Stimulated activated CD4-positive, alpha-beta T cell treated with anti-CD3 and anti-CD28 coated beads, Interleukin-4, amount 100 ng/mL, for 24 hours (primary cell): ENCODE data around the gene DBN1.
"Not testable (repeated sequence)": the region's sequence is repeated elsewhere in the genome, so short reads cannot be mapped to it uniquely, and the experiment has no call there.

Experiments used
- DNase-seq: peaks from one replicate; pipeline ENCODE4 v3.0.0-alpha.2; 2020

Gene DBN1

DNA sequence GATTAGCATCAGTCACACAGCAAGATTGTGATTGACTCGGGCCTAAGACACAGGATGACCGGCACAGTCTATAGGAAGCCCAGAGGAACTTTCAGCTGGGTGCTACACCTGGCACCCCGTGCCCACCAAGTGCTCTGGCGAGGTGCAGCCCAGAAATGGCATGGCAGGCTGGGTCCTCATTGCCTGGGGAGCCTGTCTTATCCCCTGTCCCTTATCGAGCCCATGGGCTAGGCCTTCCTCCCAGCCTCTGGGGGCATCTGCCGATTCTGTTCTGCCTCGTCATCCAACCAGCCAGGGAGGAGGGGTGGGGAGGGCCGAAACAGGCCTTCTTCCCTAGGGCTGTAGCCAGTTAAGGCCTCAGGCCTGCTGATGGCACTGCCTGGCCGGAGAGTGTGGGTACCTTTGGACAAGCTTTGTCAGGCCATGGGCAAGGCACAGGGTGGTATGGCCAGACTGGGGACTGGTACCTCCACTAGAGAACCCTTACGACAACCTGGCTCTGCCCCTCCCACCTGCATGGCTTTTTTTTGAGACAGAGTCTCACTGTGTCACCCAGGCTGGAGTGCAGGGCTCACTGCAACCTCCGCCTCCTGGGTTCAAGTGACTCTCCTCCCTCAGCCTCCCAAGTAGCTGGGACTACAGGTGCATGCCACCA is 45.4 kb downstream of the DBN1 start:
- DNase-seq = peak; percentile 51

DNA sequence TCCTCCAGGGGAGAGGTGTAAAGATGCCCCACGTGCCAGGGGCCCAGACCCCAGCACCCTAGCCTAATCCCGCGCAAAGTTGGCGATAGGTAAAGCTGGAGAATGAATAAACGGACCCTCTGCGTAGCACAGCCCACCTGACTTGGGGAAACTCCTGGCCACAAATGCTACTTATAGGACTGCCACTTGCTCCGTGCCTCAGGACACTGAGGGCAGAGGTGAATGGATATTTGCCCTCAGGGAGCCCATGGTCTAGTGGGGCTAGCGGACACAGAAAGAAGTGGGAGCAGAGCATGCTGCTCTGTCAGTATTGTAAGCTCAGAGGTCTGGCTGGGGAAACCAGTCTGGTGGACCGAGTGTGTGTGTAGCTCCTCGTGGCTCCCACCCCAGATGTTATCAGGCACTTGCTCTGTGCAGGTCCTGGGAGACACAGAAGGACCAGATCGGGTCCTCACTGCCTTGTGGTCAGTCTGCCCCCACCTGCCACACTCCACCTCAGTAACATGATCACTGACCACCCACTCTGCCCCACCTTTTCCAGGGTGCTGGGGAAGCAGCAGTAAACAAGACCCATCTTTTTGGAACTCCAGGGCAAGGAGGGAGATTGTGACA is 46.1 kb downstream of the DBN1 start:
- DNase-seq = no peak

DNA sequence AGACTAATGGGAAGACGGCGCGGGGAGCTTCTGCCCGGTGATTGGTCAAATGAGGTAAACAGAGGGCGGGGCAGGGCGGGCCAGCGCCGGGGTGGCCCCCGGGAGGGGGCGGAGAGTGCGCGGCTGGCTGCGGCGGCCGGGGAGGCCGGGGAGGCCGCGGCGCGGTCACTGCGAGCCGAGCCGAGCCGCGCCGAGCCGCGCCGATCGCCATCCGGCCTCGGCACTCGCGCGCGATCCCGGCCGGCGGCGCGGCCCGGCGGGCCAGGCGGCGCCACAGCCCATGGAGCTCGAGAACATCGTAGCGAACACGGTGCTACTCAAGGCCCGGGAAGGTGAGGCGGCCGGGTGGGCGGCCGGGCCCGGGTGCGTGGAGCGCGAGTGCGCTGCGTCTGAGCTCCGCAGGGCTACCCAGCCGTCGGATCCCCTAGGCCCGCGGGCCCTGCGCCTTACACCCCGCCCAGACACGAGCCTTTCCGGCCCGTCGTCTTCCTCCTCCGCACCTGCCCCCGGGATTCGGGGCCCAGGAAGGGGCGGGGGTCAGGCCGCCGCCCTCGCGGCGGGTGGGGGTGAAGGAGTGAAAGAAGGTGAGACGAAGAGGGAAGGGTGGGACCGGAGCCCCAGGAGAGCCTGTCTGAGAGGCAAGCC is 46.7 kb downstream of the DBN1 start, which contains the start of gene GRK6:
GRK6 (plus strand) TSS at position 111 of the 645 bp plus-strand sequence; CDS start at position 281, 170 bp downstream.
- peak; percentile 63 for DNase-seq

DNA sequence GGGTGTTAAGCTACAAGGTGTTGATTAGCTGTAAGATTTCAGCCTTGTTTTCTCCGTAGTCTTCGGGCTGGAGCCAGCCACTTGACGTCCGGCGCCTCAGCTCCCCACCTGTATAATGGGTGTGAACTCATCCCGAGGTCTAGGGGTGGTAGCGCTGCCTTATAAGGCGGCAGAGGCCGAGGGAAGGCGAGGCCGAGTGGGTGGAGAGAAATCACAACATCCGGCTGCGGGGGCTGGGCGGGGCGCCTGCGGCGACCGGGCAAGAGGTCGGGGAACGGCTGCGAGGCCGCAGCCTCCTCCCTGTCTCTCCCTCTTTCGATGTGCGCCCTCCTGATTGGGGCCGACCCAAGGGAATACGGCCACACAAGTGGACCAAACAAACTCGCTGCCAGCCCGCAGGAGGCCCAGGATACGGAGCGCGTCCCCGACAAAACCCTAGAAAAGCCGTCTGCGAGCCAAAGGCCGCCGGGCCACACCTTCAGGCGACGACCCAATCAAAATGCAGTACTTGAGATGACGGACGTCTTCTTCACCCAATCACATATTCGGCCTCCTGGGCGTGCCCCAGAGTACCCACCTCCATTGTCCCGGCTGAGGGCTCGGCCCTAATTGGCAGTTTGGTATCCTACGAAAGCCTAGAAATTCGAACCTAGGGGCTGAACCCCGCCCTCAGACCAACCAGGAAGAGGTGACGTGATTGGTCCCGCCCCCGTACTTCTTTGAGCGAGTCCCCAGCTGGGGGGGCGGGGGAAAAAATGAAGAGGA is 47.5 kb downstream of the DBN1 start:
- peak; percentile 100 for DNase-seq

DNA sequence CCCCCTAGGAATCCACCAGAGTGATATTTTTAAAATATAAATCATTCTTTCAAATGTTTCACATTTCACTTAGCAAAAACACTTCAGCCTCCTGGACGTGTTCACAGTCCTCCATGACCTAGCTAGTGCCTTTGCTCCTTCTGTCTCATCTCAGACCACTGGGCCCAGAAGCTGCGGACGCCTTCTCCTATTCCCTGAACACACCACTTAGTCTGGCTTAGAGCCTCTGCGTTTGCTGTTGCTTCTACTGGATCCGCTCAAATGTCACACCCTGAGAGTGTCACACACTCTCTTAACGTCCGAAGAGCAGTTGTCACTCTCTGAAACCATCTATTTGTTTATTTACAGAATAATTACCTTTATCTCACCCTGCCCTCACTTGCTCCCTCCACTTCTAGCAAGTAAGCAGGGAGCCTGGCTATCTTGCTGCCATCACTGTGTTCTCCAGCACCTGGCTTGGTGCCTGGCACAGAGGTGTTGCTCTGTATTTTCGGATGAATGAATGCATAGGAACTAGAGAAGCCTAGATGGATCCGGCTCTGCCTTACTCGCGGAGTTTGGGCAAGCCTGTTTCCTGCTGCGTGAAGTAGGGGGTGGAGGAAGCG is 48.1 kb downstream of the DBN1 start:
- DNase-seq = no peak

DNA sequence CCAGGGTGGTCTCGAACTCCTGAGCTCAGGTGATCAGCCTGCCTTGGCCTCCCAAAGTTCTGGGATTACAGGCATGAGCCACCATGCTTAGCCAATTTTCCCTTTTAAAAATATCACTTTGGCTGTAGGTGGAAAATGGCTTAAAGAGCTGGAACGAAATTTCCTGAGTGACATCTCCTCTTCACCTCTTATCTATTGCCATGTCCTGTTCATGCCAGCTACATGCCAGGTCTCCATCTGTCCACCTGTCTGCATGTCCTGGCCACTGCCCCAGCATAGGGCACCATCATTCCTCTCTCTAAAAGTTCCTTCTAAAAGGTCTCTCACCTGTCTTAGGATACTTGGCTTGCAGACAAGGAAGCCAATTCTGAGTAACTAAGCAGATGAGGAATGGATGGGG is 49.8 kb downstream of the DBN1 start:
- no peak for DNase-seq

DNA sequence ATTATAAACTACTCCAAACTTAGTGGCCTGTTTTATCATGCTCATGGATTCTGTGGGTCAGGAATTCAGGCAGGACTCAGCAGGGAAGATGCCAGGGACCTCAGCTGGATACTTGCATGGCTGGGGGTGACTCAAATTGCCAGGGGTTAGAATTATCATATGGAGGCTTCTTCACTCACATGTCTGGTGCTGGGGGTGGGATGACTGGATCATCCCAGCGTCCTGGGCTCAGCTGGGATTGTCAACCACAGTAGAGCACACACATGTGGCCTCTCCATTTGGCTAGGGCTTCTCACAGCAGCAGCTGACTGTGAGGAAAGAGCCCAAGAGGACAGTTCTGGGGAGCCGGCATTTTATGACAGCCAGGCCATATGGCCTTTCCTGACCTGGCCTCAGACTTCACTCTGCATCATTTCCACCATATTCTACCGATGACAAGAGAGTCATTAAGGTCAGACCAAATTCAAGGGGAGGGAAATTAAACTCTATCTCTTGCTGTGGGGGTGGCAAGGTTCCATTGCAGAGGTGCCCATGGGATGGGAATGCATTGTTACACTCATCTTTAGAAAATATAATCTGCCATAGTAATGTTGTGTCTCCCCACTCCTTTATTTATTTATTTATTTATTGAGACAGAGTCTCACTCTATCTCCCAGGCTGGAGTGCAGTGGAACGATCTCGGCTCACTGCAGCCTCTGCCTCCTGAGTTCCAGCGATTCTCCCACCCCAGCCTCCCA is 52.2 kb downstream of the DBN1 start:
- no peak for DNase-seq

DNA sequence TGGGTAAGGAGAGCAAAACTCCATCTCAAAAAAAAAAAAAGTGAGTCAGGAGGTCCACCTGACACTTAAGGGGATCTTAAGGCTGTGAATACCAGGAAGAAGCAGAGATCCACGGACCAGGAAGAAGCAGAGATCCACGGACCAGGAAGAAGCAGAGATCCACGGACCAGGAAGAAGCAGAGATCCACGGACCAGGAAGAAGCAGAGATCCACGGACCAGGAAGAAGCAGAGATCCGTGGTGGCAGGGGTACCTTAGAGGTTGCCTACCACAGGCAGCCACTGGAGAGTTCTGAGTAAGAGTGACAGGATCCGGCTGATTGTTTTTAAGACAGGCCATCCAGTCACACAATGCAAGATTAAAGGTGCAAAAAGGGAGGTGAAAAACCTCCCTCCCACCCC is 53.0 kb downstream of the DBN1 start:
- DNase-seq = not testable (repeated sequence)

DNA sequence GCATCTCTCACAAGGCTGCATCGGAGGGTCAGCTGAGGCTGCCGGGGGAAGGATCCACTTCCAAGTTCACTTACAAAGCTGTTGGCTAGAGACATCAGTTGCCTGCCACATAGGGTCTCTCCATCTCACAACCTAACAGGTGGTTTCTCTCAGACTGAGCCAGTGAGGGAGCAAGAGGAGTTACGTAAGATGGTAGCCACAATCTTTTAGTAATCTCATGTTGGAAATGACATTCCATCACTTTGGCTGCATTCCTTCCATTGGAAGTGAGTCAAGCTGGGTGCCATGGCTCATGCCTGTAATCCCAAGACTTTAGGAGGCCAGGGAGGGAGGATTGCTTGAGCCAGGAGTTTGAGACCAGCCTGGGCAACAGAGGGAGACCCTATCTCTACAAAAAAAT is 54.4 kb downstream of the DBN1 start:
- DNase-seq = no peak

DNA sequence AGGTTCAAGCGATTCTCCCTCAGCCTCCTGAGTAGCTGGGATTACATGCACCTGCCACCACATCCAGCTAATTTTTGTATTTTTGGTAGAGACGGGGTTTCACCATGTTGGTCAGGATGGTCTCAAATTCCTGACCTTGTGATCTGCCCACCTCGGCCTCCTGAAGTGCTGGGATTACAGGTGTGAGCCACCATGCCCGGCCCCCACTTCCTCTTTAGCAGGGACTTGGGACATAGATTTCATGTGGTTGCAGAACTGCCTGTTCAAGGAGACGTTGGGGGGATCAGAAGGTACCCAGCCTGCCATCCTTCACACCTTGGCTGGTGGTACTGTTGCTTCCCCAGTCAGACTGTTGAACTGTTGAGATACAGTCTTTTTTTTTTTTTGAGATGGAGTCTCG is 56.4 kb downstream of the DBN1 start:
- not testable (repeated sequence) for DNase-seq

DNA sequence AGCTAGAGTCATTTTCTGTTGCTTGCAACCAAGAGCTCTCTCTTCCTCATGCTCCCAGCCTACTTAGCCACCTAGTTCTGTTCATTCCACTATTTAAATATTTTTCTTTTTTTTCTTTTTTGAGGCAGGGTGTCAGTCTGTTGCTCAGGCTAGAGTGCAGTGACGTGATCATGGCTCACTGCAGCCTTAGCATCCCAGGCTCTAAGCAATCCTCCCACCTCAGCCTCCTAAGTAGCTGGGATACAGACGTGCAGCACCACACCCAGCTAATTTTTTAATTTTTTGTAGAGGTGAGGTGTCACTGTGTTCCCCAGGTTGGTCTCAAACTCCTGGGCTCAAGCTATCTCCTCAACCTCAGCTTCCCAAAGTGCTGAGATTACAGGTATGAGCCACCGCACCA is 59.0 kb downstream of the DBN1 start:
- DNase-seq = no peak

DNA sequence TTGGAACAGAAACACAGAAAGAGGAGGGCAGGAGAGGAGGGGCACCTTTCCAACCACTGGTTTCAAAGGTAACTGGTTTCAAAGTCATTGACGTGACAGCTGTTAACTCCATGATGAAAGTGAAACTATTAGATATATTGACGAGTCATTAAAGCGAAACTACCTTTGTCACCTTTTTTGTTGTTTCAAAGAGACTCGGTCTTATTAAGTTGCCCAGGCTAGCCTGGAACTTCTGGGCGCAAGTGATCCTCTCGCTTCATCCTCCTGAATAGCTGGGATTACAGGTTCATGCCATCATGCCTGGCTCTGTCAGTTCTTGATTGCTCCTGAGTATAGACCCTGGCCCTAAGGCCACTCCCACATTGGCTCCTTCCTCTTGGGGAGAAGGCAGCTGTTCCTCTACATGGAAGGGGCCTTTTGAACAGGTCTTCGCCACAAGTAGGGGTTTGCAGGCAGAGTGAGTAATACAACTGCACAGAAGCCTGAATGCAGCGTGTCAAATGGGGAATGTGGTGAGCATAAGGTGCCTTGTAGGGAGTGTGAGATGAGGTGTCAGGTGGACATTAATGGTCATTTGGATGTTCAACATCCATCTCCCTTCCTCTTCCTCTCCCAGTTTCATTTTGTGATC is 60.7 kb downstream of the DBN1 start:
- no peak for DNase-seq

DNA sequence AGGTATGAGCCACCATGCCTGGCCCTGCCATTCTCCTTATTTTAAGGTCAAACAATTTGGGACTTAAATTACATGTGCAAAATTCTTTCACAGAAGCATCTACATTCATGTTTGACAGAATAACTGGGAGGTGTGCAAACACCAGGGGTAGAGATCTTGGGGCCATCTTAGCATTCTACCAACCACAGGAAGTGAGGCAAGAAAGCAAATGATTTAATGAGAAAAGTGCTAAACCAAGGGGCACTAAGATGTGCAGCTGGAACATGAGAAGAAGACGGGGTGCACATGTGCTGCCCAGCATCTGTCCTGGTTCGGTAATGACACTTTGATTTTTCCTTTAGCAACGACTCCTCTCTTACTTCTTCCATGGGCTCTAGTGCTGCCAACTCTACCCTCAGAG is 62.9 kb downstream of the DBN1 start:
- DNase-seq = no peak

DNA sequence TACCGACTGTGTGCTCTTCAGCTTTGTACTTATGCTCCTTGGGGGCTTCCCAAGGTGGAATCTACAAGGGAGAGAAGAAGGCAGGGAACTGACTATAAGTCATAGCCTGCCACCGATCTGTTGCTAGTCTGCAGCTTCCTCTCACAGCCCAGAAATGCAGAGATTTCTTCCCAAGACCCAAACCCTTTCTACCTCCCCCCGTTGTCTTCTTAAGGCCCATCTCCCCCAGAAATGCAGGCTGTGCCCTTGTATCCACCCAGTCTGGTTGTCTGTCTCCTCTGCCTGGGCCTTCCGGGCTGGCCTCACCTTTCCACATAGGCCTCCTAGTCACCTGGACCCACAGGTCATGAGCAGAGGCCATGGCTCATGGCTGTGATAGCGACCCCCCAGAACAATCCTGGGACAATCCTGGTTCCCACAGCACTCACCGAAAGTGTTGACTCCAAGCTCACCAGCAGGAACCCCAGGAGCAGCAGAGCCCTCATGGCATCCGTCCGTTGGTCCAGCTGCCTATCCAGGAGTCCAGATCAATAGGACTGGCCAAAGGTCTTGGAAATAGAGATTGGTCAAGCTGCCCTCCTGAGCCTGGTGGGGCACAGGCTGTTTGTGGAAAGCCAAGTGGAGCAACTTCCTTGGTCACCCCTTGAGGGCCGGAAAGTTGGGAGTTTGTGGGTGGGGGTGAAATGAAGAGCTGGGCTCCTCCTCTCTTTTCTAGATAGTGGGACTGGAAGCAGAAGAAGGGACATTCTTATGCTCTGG is 64.2 kb downstream of the DBN1 start, which contains the start of gene F12:
F12 (minus strand) TSS at position 522 of the 759 bp plus-strand sequence; CDS start at position 485, 37 bp downstream.
- DNase-seq = no peak
